ENCODE data around the gene MYOM1.

DNA sequence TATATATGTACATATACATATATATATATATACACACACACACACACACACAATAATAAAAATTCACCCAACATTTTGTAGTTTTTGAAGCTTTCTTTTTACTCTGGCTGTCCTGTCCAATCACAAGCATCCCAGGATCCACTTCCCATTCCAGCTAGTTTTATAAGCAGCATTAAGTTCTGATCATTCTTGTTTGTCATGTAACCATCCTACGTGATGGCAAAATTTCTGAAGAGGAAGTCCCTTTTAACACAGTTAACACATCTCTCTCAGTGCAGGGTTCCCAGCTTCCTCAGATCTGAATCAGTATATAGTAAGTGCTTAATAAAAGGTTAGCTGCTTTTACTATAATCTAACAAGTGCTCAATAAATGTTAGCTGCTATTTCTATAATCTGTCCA is 26.4 kb downstream of the MYOM1 start:
- TF ChIP-seq POLR2AphosphoS5 (IDR thresholded peaks at IDR 0.05), result no peak
- TF ChIP-seq, protein P1, sequence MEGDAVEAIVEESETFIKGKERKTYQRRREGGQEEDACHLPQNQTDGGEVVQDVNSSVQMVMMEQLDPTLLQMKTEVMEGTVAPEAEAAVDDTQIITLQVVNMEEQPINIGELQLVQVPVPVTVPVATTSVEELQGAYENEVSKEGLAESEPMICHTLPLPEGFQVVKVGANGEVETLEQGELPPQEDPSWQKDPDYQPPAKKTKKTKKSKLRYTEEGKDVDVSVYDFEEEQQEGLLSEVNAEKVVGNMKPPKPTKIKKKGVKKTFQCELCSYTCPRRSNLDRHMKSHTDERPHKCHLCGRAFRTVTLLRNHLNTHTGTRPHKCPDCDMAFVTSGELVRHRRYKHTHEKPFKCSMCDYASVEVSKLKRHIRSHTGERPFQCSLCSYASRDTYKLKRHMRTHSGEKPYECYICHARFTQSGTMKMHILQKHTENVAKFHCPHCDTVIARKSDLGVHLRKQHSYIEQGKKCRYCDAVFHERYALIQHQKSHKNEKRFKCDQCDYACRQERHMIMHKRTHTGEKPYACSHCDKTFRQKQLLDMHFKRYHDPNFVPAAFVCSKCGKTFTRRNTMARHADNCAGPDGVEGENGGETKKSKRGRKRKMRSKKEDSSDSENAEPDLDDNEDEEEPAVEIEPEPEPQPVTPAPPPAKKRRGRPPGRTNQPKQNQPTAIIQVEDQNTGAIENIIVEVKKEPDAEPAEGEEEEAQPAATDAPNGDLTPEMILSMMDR (IDR thresholded peaks at IDR 0.05), result no peak
